ENCODE measurements around the gene RANBP9.
A peak's percentile ranks its signal among the peaks of the same experiment; 100 is the strongest.

RANBP9 gene

GRCh38 chr6:13593103-13593502 lies 118.5 kb downstream of the RANBP9 start:
- DNase-seq: no peak

- DNase-seq: no peak
Measured at GRCh38 chr6:13591205-13591921, 120.3 kb downstream of the RANBP9 start.

GRCh38 chr6:13590574-13591153 lies 121.0 kb downstream of the RANBP9 start:
- DNase-seq: no peak

GRCh38 chr6:13589801-13590200 lies 121.8 kb downstream of the RANBP9 start:
- DNase-seq: no peak

- DNase-seq: no peak
Measured at GRCh38 chr6:13586603-13587542, 124.8 kb downstream of the RANBP9 start.

- no peak for DNase-seq
Measured at GRCh38 chr6:13581700-13582229, 129.9 kb downstream of the RANBP9 start.

GRCh38 chr6:13579911-13580310 lies 131.7 kb downstream of the RANBP9 start:
- DNase-seq: no peak

- no peak for DNase-seq
Measured at GRCh38 chr6:13577926-13578325, 133.7 kb downstream of the RANBP9 start.

- DNase-seq: no peak
Measured at GRCh38 chr6:13576017-13576416, 135.6 kb downstream of the RANBP9 start.

- DNase-seq: no peak
Measured at GRCh38 chr6:13575377-13575775, 136.3 kb downstream of the RANBP9 start.

GRCh38 chr6:13574571-13575376 lies 136.9 kb downstream of the RANBP9 start, which contains the start of gene SIRT5:
Gene SIRT5 (plus strand): TSS chr6:13574601. CDS start chr6:13584111, 9,510 bp downstream.
- peak; percentile 99 for DNase-seq

- peak; percentile 97 for DNase-seq
Measured at GRCh38 chr6:13574149-13574570, 137.5 kb downstream of the RANBP9 start.

GRCh38 chr6:13573669-13574110 lies 137.9 kb downstream of the RANBP9 start:
- peak; percentile 67 for DNase-seq

- DNase-seq: no peak
Measured at GRCh38 chr6:13572951-13573654, 138.5 kb downstream of the RANBP9 start.

- no peak for DNase-seq
Measured at GRCh38 chr6:13572240-13572639, 139.4 kb downstream of the RANBP9 start.
